ENCODE measurements around the gene SCGB1A1.

The SCGB1A1 gene

GRCh38 chr11:62388999-62389398, 29.8 kb upstream of the SCGB1A1 start:
- no peak for FAIRE-seq
- TF ChIP-seq POU2F2 (IDR thresholded peaks at IDR 0.05; ENCODE audit: low read depth, low read length) (no peak), PAX5 (IDR thresholded peaks at IDR 0.05; ENCODE audit: insufficient read depth, low read length, severe bottlenecking) (no peak), POLR2AphosphoS5 (IDR thresholded peaks at IDR 0.05; ENCODE audit: low read depth, low read length) (no peak), SPI1 (IDR thresholded peaks at IDR 0.05; ENCODE audit: low read depth, low read length) (no peak), TAF1 (IDR thresholded peaks at IDR 0.05; ENCODE audit: low read depth, low read length) (no peak), POLR2A (IDR thresholded peaks at IDR 0.05; ENCODE audit: low read depth, low read length) (no peak)
- no peak for DNase-seq (ENCODE audit: insufficient read length, low spot score)

GRCh38 chr11:62390237-62390636, 28.6 kb upstream of the SCGB1A1 start:
- DNase-seq (ENCODE audit: insufficient read length, low spot score) (no peak), FAIRE-seq (no peak)
- TF ChIP-seq POLR2AphosphoS5 (IDR thresholded peaks at IDR 0.05; ENCODE audit: low read depth, low read length) (no peak), SPI1 (IDR thresholded peaks at IDR 0.05; ENCODE audit: low read depth, low read length) (no peak), TAF1 (IDR thresholded peaks at IDR 0.05; ENCODE audit: low read depth, low read length) (no peak), PAX5 (IDR thresholded peaks at IDR 0.05; ENCODE audit: insufficient read depth, low read length, severe bottlenecking) (no peak), POLR2A (IDR thresholded peaks at IDR 0.05; ENCODE audit: low read depth, low read length) (no peak), POU2F2 (IDR thresholded peaks at IDR 0.05; ENCODE audit: low read depth, low read length) (no peak)

GRCh38 chr11:62390722-62391121, 28.1 kb upstream of the SCGB1A1 start:
- no peak for TF ChIP-seq SPI1 (IDR thresholded peaks at IDR 0.05; ENCODE audit: low read depth, low read length)
- TF ChIP-seq POLR2AphosphoS5 (IDR thresholded peaks at IDR 0.05; ENCODE audit: low read depth, low read length) = no peak
- TF ChIP-seq PAX5 (IDR thresholded peaks at IDR 0.05; ENCODE audit: insufficient read depth, low read length, severe bottlenecking) = no peak
- TF ChIP-seq POLR2A (IDR thresholded peaks at IDR 0.05; ENCODE audit: low read depth, low read length) = no peak
- TF ChIP-seq TAF1 (IDR thresholded peaks at IDR 0.05; ENCODE audit: low read depth, low read length) = no peak
- no peak for TF ChIP-seq POU2F2 (IDR thresholded peaks at IDR 0.05; ENCODE audit: low read depth, low read length)

GRCh38 chr11:62391642-62392425, 27.0 kb upstream of the SCGB1A1 start:
- no peak for DNase-seq (ENCODE audit: insufficient read length, low spot score)
- no peak for TF ChIP-seq POLR2A (IDR thresholded peaks at IDR 0.05; ENCODE audit: low read depth, low read length)
- no peak for TF ChIP-seq POLR2AphosphoS5 (IDR thresholded peaks at IDR 0.05; ENCODE audit: low read depth, low read length)
- TF ChIP-seq POU2F2 (IDR thresholded peaks at IDR 0.05; ENCODE audit: low read depth, low read length) = no peak
- no peak for FAIRE-seq

More at GRCh38 chr11:62390722-62391121, 28.1 kb upstream of the SCGB1A1 start:
- FAIRE-seq = no peak
- DNase-seq (ENCODE audit: insufficient read length, low spot score) = no peak

GRCh38 chr11:62392506-62392905, 26.3 kb upstream of the SCGB1A1 start:
- TF ChIP-seq POU2F2 (IDR thresholded peaks at IDR 0.05; ENCODE audit: low read depth, low read length) (no peak), POLR2AphosphoS5 (IDR thresholded peaks at IDR 0.05; ENCODE audit: low read depth, low read length) (no peak), PAX5 (IDR thresholded peaks at IDR 0.05; ENCODE audit: insufficient read depth, low read length, severe bottlenecking) (no peak), TAF1 (IDR thresholded peaks at IDR 0.05; ENCODE audit: low read depth, low read length) (no peak), POLR2A (IDR thresholded peaks at IDR 0.05; ENCODE audit: low read depth, low read length) (no peak), SPI1 (IDR thresholded peaks at IDR 0.05; ENCODE audit: low read depth, low read length) (no peak)
- no peak for DNase-seq (ENCODE audit: insufficient read length, low spot score)
- no peak for FAIRE-seq

- no peak for TF ChIP-seq POU2F2 (IDR thresholded peaks at IDR 0.05; ENCODE audit: low read depth, low read length)
- no peak for TF ChIP-seq TAF1 (IDR thresholded peaks at IDR 0.05; ENCODE audit: low read depth, low read length)
- no peak for TF ChIP-seq SPI1 (IDR thresholded peaks at IDR 0.05; ENCODE audit: low read depth, low read length)
- no peak for TF ChIP-seq POLR2AphosphoS5 (IDR thresholded peaks at IDR 0.05; ENCODE audit: low read depth, low read length)
- TF ChIP-seq PAX5 (IDR thresholded peaks at IDR 0.05; ENCODE audit: insufficient read depth, low read length, severe bottlenecking) = no peak
- no peak for TF ChIP-seq POLR2A (IDR thresholded peaks at IDR 0.05; ENCODE audit: low read depth, low read length)
- DNase-seq (ENCODE audit: insufficient read length, low spot score) (no peak), FAIRE-seq (peak; percentile 48)
These were observed 25.7 kb upstream of the SCGB1A1 start for GRCh38 chr11:62393061-62393611.

GRCh38 chr11:62393735-62394134, 25.1 kb upstream of the SCGB1A1 start:
- DNase-seq (ENCODE audit: insufficient read length, low spot score) (no peak), FAIRE-seq (no peak)
- TF ChIP-seq TAF1 (IDR thresholded peaks at IDR 0.05; ENCODE audit: low read depth, low read length) (no peak), SPI1 (IDR thresholded peaks at IDR 0.05; ENCODE audit: low read depth, low read length) (no peak), POLR2A (IDR thresholded peaks at IDR 0.05; ENCODE audit: low read depth, low read length) (no peak), PAX5 (IDR thresholded peaks at IDR 0.05; ENCODE audit: insufficient read depth, low read length, severe bottlenecking) (no peak), POU2F2 (IDR thresholded peaks at IDR 0.05; ENCODE audit: low read depth, low read length) (no peak), POLR2AphosphoS5 (IDR thresholded peaks at IDR 0.05; ENCODE audit: low read depth, low read length) (no peak)

GRCh38 chr11:62394825-62395538, 23.9 kb upstream of the SCGB1A1 start:
- peak; percentile 58 for DNase-seq (ENCODE audit: insufficient read length, low spot score)
- FAIRE-seq = peak; percentile 77
- TF ChIP-seq PAX5 (IDR thresholded peaks at IDR 0.05; ENCODE audit: insufficient read depth, low read length, severe bottlenecking) (no peak), SPI1 (IDR thresholded peaks at IDR 0.05; ENCODE audit: low read depth, low read length) (peak; percentile 59)

- DNase-seq (ENCODE audit: insufficient read length, low spot score) (no peak), FAIRE-seq (no peak)
- TF ChIP-seq POLR2AphosphoS5 (IDR thresholded peaks at IDR 0.05; ENCODE audit: low read depth, low read length) = no peak
These were observed 22.8 kb upstream of the SCGB1A1 start for GRCh38 chr11:62395885-62396551.

All from GM12891 (cell line).